ENCODE results near the gene DUSP7.

DUSP7 gene, protein sequence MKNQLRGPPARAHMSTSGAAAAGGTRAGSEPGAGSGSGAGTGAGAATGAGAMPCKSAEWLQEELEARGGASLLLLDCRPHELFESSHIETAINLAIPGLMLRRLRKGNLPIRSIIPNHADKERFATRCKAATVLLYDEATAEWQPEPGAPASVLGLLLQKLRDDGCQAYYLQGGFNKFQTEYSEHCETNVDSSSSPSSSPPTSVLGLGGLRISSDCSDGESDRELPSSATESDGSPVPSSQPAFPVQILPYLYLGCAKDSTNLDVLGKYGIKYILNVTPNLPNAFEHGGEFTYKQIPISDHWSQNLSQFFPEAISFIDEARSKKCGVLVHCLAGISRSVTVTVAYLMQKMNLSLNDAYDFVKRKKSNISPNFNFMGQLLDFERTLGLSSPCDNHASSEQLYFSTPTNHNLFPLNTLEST

DNA sequence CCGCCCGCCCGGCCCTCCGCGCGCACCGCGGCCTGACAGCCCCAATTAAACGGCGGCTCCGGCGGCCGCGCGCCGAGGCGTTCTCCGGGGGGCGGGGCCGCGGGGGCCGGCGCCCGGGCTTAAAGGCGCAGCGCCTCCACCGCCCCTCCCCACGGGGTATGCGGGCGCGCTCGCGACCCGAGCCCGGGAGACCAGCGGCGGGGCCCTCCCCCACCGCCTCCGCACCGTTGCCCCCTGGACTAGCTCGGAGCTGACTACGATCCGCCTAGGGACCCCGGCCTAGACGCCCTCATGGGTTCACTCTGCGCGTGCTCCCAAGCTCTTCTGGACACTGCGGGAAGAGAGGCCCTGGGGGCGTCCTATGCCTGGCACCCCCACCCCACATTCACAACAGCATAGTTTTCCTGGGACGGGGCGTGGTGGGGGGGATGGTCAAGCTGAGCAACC lies at the start of gene DUSP7:
TSS of gene DUSP7 (minus strand) at position 51 of the 447 bp plus-strand sequence. CDS start 205 bp downstream, outside the sequence.
- DNase-seq (ENCODE audit: low spot score) = peak; percentile 76

DNA sequence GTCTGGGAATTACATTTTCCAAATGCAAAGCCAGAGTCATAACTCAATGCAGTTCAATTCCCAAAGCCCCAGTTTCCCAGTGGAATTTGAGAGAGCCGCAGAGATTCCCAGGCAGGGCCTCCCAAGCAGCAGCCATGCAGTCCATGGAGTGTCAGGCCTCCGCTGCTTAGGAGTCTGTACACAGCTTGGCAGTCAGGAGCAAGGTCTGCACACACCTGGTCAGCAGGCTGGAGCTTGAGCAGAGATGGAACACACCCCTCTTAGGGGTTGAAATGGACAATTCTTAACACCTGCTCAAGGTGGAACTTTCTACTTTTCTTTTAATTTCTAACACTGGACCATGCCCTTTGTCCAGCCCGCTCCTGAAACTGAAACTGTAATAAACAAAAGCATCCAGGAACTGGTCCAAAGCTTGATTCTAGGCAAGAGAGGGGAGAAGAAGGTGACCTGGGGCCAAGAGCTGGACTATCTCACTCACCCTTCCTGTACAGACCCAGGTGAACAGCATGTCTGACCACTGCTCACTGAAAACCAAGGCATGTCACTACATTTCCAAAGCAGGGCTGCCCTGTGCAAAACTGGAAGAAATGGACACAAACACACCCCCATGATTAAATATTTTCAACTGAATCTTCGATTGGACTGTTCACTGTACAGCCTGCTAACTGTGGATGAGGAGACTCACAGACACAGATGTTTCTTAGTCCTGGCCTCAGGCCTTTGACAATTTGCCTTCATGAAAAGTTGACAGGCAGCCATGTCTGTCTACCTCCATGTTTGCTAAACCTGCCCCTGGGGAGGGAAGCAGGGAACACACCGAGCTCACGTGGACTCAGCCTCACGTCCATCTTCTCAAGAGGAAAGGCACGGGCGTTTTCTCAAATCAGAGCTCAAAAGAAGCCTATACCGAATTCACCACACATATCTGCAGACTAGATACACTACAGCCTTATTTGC lies 48.6 kb upstream of the DUSP7 start:
- DNase-seq (ENCODE audit: low spot score) = no peak

DNA sequence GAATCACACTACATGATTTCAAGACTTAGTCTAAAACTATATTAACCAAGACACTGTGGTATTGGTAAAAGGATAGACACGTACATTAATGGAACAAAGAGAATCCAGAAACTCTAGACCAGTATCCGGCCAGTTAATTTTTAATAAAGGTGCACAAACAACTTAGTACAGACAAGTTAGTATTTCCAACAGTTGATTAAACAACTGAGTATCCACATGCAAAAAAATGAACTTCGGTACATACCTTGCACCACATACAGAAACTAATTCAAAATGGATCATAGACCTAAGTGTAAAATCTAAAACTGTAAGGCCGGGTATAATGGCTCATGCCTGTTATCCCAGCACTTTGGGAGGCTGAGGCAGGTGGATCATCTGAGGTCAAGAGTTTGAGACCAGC lies 46.6 kb upstream of the DUSP7 start:
- no peak for DNase-seq (ENCODE audit: low spot score)

DNA sequence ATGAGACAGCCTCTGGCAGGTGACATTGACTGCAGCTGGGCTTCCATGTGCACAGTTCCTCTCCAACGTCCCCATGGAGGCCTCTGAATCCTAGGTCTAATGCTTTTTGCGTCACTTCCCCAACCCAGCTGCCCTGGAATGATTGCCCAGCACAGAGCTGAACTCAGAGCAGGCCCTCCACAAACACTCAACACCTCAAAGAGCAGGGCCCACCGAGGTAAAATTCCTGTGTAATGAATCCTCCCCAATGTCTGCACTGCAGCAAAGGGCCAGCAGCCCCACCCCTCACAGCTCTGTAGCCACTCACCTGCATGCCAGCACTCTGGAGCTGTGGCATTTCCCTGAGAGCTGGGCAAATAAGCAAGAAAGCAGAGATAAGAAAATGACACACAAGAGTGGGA lies 42.6 kb upstream of the DUSP7 start:
- DNase-seq (ENCODE audit: low spot score) = no peak

DNA sequence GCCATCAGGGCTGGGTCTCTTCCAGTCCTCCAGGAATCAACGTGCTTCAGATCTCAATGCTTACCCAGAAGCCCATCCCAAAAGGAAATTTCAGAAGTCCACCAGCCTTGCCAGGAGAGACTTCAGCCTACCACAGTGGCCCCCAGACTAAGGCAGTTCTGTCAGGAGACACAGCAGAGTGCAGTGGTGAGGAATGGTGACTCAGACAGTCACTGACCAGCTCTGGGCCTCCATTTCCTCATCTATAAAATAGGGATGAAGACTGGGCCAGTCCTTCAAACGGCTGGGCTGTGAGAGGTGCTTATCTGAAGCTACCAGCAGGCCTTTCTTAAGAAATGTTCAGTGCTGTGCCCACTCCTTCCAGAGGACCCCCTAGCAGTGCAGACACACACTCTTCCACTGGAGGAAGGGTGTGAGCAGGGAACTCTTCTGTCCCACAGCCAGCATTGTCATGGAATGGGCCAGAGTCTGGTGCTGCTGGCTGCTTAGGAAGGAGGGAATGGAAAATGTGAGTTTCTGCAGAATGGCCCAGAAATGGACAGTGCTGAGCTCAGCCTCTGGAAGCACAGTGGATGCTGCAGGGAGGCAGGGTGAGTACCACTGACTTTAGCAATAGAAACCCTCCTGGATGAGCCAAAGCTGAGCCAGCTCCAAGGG lies 41.6 kb upstream of the DUSP7 start:
- no peak for DNase-seq (ENCODE audit: low spot score)

DNA sequence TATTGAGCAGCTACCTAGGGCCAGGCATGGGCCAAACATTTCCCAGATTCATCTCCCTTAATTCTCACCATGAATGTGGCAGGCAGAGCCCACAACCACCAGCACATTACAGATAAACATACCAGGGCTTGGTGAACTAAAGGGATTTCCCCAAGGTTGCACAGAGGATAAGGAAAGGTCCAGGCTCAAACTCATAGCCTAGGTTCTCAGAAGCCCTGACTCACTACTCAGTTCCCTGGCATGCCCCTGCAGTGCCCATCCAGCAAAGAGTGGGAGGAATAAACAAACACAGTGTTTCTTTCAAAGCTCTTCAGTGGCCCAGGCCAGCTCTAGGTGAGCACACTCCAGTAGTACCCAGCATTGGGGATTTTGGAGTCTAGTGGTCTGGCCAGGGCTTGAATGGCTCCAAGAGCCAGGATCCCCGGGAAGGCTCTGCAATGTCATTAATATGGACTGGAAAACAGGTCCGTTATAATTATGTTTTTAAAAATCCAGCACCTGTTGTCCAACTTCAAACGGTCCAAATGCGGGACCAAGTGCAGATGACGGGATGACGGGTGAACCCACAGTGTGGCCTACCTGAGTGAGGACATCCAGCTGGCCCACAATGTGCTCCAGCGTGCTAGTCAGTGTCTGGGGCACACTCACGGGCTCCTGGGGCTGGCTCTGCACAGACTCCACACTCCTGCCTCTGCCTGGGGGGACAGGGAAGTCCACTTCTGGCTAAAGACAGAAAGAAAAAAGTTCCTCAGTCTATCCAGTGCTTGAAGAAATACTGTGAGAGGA lies 39.8 kb upstream of the DUSP7 start:
- no peak for DNase-seq (ENCODE audit: low spot score)

DNA sequence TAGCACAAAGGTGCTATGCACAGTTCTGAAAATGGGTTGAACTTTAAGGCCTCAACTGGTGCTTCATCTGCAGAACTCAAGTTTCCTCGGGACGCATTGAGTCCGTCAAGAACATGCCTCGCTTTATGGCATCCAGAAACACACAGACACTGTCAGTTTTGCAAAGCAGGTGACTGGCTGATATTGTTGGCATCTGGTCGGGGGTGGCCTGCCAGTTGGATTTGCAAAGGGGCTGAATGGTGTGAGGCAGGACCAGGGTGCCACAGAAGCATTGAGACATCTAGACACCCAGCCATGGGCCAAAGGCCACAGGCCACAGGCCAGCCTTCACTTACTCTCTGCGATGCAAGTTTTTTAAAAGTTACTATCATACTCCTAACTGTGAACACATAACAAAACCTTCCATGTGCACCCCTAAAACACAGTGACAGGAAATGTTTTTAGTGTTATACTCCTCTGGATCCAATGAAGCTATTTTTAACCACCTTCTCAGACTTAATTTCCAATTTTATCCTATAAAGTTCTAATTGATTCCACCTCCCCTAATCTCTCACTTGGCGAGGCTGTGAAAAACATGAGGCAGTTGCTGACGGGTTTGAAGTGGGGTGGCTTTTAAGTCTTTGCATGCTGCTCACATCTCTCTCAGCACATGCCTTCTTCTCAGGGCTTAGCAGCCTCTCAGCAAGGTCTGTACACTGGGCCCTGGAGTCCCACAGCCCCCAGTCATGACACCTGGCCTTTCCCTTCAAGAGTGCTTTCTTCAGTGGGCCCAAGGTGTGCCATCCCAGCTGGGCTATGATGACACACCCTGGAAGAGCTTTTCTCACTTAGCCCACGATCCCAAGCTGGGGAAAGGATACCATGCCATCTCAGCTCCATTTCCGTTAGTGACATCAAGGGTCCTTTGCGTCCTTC lies 38.5 kb upstream of the DUSP7 start:
- no peak for DNase-seq (ENCODE audit: low spot score)

DNA sequence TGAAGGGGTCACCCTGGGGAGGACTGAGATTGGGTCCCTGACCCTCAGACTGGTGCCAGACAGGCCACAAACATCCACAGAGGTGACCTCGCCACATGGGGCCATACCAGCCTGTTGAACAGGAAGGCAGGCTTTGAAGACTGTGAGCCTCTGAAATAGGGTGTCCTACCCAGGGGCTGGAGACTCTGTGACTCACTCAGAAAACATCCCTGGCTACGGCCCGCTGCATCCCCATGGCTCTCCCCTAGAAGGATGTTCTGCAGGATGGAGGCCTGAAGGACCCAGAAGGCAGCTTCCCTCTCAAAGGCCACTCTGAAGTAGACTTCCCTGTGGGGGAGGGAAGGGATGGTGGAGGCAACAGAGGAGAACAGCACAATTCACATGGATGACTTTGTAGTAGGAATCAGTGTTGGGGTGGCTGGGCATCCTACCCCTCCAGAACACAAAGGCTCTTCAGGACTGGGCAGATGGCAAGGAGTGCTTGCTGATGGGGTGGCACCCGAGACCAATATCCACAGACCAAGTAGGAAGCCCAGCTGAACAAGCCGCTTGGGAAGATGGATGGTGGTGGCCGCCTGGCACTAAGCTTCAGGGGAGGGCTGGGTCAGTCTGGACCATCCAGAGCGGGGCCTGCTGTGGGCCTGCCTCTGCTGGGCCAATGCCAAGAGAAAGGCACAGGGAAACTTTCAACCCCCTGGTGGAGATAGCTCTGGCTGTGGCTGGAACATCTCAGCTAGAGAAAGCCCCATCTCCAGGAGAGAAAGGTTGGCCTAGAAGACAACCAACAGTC lies 37.6 kb upstream of the DUSP7 start:
- DNase-seq (ENCODE audit: low spot score) = no peak

DNA sequence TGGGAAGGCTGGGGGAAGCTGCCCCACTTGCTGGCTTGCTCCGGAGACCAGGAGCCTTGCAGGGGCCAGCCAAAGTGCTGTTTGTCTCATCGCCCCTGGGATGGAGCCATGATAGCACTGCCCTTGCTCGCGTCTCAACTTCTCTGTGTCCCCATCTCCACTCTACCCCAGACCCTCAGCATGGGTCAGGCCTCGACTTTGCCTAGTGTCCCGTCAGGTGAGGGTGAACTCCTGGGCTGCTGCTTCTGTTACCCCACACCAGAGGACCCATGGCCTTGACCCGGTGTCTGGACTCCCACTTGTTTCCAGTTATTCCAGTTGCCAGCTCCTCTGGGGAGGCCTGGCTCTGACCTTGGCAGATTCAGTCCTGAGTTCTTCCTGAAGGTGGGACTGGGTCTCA lies 36.5 kb upstream of the DUSP7 start:
- no peak for DNase-seq (ENCODE audit: low spot score)

DNA sequence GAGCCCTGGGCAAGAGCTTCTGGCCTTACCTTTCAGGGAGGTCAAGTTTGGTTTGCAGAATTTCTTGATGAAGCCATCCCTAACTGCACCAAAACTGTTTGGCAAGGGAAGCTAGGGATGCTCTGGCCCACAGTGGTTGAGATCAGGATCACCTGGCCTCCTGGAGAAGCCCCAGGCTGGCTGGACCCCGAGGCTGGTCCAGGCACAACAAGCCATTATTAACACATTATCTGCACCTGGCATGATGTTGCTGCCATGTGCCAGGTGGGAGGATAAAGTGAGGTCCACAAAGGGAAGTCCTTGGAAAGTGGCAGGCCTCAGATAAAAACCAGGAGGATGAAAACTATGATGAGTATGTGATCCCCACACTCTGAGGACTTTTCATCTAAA lies 35.9 kb upstream of the DUSP7 start:
- DNase-seq (ENCODE audit: low spot score) = no peak

DNA sequence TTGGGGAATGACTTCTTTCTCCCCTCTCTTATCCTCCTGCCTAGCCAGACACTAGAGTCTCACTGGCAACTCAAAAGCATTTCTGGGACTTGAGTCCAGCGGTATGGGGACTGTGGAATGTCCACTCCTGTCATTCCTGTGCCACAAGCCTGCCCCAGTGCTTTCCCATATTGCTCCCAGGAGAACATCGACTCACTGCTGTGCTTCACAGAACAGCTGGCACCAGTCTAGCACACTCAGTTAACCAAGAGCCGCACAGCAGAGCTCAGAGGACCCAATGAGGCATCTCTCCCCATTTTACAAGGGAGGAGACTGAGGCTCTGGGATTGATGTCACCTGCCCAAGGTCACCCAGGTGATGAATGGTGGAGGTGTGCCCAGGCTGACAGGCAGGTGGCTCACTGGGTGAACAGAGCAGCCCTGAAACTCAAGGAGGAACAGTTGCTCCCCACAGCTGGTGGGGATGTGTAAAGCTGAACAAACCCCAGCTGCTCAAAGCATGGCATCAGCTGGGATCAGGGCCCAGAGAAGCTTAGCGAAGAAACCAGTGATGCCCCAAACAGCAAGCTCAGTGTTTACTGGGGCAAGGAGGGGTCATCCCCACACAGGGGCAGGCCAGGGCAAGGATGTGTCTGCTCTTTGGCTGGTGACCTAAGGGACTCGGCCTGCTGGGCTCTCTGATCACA lies 35.4 kb upstream of the DUSP7 start:
- DNase-seq (ENCODE audit: low spot score) = no peak

DNA sequence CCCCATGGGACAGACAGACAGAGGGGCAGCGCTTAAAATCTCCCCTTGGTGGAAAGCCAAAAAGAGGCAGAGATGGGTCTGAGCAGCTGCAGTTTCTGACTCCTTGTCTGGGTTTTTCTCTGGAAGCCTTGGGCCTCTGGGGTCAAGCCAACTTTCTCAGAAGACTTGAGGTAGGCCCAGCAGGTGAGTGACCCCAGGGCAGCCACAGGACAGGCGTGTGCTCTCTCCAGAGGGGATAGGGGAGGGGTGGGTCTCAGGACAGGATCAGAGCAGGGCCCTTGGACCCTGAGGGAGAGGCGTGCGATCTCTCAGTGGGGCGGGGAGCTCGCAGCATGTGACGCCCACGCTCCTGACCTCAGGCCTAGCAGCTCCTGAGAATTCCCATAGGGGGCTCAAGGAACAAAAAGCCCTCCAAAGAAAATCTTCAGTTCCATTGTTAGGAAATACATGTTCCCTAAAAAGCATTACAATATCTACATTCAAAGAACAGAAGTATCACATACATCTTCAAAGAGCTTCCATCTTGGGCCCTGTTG lies 34.6 kb upstream of the DUSP7 start:
- DNase-seq (ENCODE audit: low spot score) = no peak

DNA sequence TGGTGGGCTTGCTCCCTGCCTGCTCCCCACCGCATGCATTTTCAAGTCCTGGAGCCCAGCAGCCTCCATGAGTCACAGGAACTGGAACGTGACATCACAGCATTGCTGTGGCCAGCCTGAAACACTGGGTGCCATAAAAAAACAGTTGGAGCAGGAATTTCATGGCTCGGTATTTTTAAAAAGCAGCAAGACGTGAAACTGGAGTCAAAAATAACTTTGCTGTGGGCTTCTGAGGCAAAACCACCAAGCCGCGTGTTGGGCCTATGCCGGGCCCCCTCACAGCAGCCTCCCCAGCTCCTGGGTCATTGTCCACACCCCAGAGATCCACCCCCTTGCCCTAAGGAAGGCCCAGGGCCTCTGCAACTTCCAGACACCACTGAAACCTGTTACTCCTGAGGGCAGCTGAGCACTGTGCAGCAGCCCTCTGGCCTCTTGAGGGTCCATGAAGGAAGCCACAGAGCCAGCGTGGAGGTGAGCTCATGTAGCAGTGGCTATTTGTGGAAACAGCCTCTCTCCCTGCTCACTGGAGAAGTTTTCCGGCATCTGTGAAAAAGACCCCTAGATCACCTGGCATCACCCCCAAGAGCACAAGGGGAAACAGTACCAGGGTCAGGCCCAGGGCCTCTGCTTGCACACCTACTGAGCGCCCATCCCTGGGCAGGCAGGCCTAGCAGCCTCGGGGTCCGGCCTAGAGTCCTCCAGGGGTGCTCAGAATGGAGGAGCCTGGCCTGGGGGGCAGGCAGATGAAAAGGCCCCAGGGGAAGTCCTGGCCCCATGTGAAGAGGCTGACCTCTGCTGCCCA lies 34.0 kb upstream of the DUSP7 start:
- DNase-seq (ENCODE audit: low spot score) = peak; percentile 33

DNA sequence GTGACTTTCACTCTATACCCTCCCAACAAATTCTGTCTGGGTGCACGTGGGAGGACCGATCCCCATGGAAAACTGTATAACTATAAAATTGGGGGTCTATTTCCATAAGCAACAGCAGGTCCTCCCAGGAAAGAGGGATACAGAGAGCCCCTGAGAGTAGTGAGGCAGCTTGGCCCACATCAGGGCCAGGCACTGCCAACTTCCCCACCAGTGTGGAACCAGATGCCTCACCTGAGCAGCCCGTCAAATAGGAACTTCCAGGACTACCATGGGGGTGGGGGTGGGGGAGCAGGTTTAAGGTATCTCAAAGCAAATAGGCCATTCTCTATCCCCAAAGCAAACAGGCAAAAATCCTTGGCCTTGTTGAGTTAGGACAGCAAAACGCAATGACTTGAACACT lies 33.3 kb upstream of the DUSP7 start:
- DNase-seq (ENCODE audit: low spot score) = no peak

DNA sequence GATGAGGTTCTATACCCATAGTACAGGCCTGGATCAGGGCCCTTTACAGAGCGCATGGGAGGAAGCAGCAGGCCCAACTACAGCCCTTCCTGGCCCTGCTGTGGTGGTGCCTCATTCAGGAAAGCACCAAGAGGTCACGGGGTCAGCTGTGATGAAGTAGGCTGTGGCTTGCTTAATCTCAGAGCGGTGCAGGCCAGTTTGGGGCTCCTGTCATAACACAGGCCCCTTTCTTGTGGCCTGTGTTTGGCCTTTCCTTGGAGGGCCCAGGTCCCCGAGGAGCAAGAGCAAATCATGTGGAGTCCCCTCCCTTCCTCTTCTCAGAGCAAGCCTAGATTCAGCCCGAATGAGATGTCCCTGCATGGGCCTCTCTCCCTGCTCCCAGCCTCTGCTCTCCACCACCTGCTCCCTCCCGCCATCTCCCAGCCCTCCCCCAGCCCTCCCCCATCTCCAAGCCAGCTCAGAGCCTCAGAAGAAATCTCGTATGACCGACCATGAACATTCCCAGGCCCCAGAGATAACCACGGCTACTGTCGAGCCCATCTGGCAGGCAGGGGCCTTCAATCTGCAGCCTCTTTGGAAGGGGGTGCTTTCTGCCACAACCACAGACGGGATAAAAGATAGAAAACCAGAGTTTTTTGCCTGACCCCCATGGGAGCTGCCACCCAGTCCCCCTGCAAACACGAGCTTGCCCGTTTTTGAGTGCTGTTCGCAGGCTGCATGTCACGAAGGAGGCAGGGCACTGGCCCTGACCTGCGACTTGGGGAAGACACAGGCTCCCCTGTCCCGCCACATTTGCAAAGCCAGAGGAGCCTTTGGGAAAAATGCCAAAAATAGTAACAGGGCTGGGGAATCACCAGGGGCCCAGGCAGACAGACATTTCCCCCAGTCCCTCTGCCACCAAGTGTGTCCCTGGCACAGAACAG lies 32.3 kb upstream of the DUSP7 start:
- no peak for DNase-seq (ENCODE audit: low spot score)

DNA sequence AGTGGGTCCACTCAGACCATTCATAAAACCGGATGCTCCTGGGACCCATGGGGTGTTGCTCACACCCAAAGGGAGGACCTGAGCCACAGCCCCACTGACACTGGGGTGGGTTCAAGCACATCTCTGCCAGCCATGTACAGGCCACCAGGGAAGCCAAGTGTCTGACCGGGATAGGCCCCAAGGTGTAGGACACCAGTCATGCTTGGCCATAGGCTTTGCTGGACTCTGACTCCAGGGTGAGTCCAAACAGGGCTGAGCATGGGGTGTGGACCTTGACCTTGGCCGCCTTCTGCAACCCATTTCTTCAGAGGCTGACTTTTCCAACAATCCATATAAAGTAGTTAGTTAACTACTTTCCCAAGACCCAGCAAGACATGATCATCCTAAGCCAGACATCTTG lies 31.4 kb upstream of the DUSP7 start:
- DNase-seq (ENCODE audit: low spot score) = no peak
